SK-N-SH (cell line): ENCODE measurements around the gene AZIN2. TPM values are rescaled to one million over a fixed set of nuclear protein-coding genes. Genes with fewer than 3 reads are reported as not detected.

ENCODE experiments used
- CTCF ChIA-PET: fragments of 300-600, 350-600 bp; formaldehyde crosslinking; extraction: SDS; loops from one replicate; lab custom pipeline; 2021; lab: Yijun Ruan, JAX
- POLR2A ChIA-PET: fragments of 350-600 bp; sonication (Branson Sonifier 250); formaldehyde crosslinking; extraction: SDS; loops from one replicate; lab custom pipeline; 2020; ENCODE audit warnings: antibody characterized with exemption, inconsistent platforms; lab: Yijun Ruan, JAX
- DNase-seq: peaks from one replicate; pipeline ENCODE4 v3.0.0; 2012
- H2AFZ ChIP-seq: fragments of 200-600 bp; sonication (generic); 2 replicates; pipeline ENCODE4 v1.8.1; 2016; ENCODE audit warnings: antibody characterized with exemption, mild to moderate bottlenecking, low read depth
- H3F3A ChIP-seq: fragments of 200-600 bp; sonication (generic); replicated peaks from 2 replicates; pipeline ENCODE3; 2016; ENCODE audit warnings: antibody characterized with exemption, mild to moderate bottlenecking; ENCODE audit not compliant: insufficient read depth
- H3K27ac ChIP-seq, 2 experiments: fragments of 200-500 bp in 1 of 2; fragments of 200-600 bp in 1 of 2; sonication (Bioruptor generic) in 1 of 2; sonication (generic), shearing (Covaris generic) in 1 of 2; 2 replicates each; pipeline versions ENCODE4 v1.5.1 to v1.6.1; 2014 to 2016; ENCODE audit warnings: low read depth in 2 of 2, inconsistent platforms in 1 of 2, low read length in 1 of 2, mild to moderate bottlenecking in 1 of 2, mixed read lengths in 1 of 2
- H3K27me3 ChIP-seq: fragments of 200-600 bp; sonication (generic), shearing (Covaris generic); 2 replicates; pipeline ENCODE4 v1.6.1; 2016; ENCODE audit warnings: mixed run types; ENCODE audit not compliant: insufficient read depth
- H3K36me3 ChIP-seq, 2 experiments: fragments of 200-500 bp in 1 of 2; fragments of 200-600 bp in 1 of 2; sonication (Bioruptor generic) in 1 of 2; sonication (generic) in 1 of 2; replicated peaks in 1 of 2; 2 replicates each; pipeline versions ENCODE3 to v1.5.1; 2014 to 2016; ENCODE audit warnings: low read length in 1 of 2, mild to moderate bottlenecking in 1 of 2; ENCODE audit not compliant: insufficient read depth in 2 of 2, control insufficient read depth in 1 of 2
- H3K4me1 ChIP-seq, 2 experiments: fragments of 200-500 bp in 1 of 2; fragments of 200-600 bp in 1 of 2; sonication (Bioruptor generic) in 1 of 2; sonication (generic), shearing (Covaris generic) in 1 of 2; 2 replicates each; pipeline versions ENCODE4 v1.5.1 to v1.6.1; 2014 to 2016; ENCODE audit warnings: low read depth in 1 of 2, low read length in 1 of 2, mixed run types in 1 of 2; ENCODE audit not compliant: insufficient read depth in 2 of 2, control insufficient read depth in 1 of 2
- H3K4me2 ChIP-seq: fragments of 200-600 bp; sonication (generic), shearing (Covaris generic); 2 replicates; pipeline ENCODE4 v1.6.1; 2017; ENCODE audit warnings: mixed run types
- H3K4me3 ChIP-seq, 2 experiments: fragments of 200-500 bp in 1 of 2; fragments of 200-600 bp in 1 of 2; sonication (Bioruptor generic) in 1 of 2; sonication (generic), shearing (Covaris generic) in 1 of 2; 2 replicates each; pipeline versions ENCODE4 v1.5.1 to v1.8.1; 2014 to 2016; ENCODE audit warnings: low read depth in 2 of 2, inconsistent platforms in 1 of 2, low read length in 1 of 2, mild to moderate bottlenecking in 1 of 2, mixed read lengths in 1 of 2, moderate library complexity in 1 of 2
- H3K79me2 ChIP-seq: fragments of 200-600 bp; sonication (generic); 2 replicates; pipeline ENCODE4 v1.8.1; 2017; ENCODE audit warnings: mild to moderate bottlenecking; ENCODE audit not compliant: insufficient read depth
- H3K9ac ChIP-seq: fragments of 200-600 bp; sonication (generic); 2 replicates; pipeline ENCODE4 v1.6.1; 2017; ENCODE audit warnings: mixed run types
- H3K9me2 ChIP-seq: fragments of 200-600 bp; sonication (generic); 2 replicates; pipeline ENCODE4 v1.6.1; 2017; ENCODE audit warnings: mixed run types
- H3K9me3 ChIP-seq: fragments of 200-600 bp; sonication (generic); 2 replicates; pipeline ENCODE4 v1.6.1; 2017; ENCODE audit warnings: mixed run types, mild to moderate bottlenecking, moderate library complexity
- H4K20me1 ChIP-seq: fragments of 200-600 bp; sonication (generic); 2 replicates; pipeline ENCODE4 v1.6.1; 2017; ENCODE audit warnings: mild to moderate bottlenecking, mixed run types; ENCODE audit not compliant: insufficient read depth
- CHD2 ChIP-seq: fragments of 150-350 bp; IDR thresholded peaks from 2 replicates; pipeline ENCODE4 v1.6.1; 2018; ENCODE audit warnings: low read length; ENCODE audit not compliant: partially characterized antibody
- EZH2phosphoT487 ChIP-seq: fragments of 200-600 bp; sonication (generic); IDR thresholded peaks from 2 replicates; pipeline ENCODE4 v1.6.1; 2017; ENCODE audit warnings: low read depth, mixed run types, mild to moderate bottlenecking, antibody characterized with exemption, moderate library complexity, borderline replicate concordance
- FOSL2 ChIP-seq: IDR thresholded peaks from 2 replicates; pipeline ENCODE4 v1.4.0; 2012; ENCODE audit warnings: low read depth, mild to moderate bottlenecking, moderate library complexity, borderline replicate concordance
- FOXJ3 ChIP-seq: sonication (generic); formaldehyde crosslinking; IDR thresholded peaks from 2 replicates; pipeline ENCODE4 v1.5.1; 2020; ENCODE audit warnings: mild to moderate bottlenecking, missing genetic modification reagents
- FOXM1 ChIP-seq: IDR thresholded peaks from 2 replicates; pipeline ENCODE4 v1.4.0; 2012; ENCODE audit warnings: low read depth, mild to moderate bottlenecking
- JUND ChIP-seq: IDR thresholded peaks from 2 replicates; pipeline ENCODE4 v1.4.0; 2012
- MAX ChIP-seq: IDR thresholded peaks from 2 replicates; pipeline ENCODE4 v1.4.0; 2012; ENCODE audit warnings: low read depth
- MEF2A ChIP-seq: IDR thresholded peaks from 2 replicates; pipeline ENCODE4 v1.4.0; 2012; ENCODE audit warnings: low read depth, borderline replicate concordance
- NRF1 ChIP-seq: IDR thresholded peaks from 2 replicates; pipeline ENCODE4 v1.6.1; 2012; ENCODE audit warnings: low read depth, mild to moderate bottlenecking, low read length
- POLR2AphosphoS5 ChIP-seq: IDR thresholded peaks from 2 replicates; pipeline ENCODE4 v1.6.1; 2012; ENCODE audit warnings: low read depth, low read length
- RFX5 ChIP-seq: IDR thresholded peaks from 2 replicates; pipeline ENCODE4 v1.6.1; 2012; ENCODE audit warnings: mild to moderate bottlenecking, improper control_type of control experiment, low read length
- RXRA ChIP-seq: IDR thresholded peaks from 2 replicates; pipeline ENCODE4 v1.4.0; 2012; ENCODE audit warnings: low read depth, mild to moderate bottlenecking, borderline replicate concordance
- SMC3 ChIP-seq: IDR thresholded peaks from 2 replicates; pipeline ENCODE4 v1.6.1; 2012; ENCODE audit warnings: low read depth, low read length, improper control_type of control experiment
- TCF12 ChIP-seq: IDR thresholded peaks from 2 replicates; pipeline ENCODE4 v1.4.0; 2012
- USF1 ChIP-seq: IDR thresholded peaks from 2 replicates; pipeline ENCODE4 v1.4.0; 2012; ENCODE audit warnings: low read depth, borderline replicate concordance
- USF2 ChIP-seq: fragments of 150-350 bp; IDR thresholded peaks from 2 replicates; pipeline ENCODE4 v1.6.1; 2017; ENCODE audit warnings: antibody characterized with exemption, low read length, low read depth, borderline replicate concordance
- YY1 ChIP-seq: IDR thresholded peaks from 2 replicates; pipeline ENCODE4 v1.4.0; 2012; ENCODE audit warnings: low read depth, mild to moderate bottlenecking
- WGBS: methylation state at CpG from one replicate; pipeline ENCODE4 v1.1.6; 2017; ENCODE audit warnings: low lambda C conversion rate; 5-methylcytosine and 5-hydroxymethylcytosine counted together
- polyA plus RNA-seq, 3 experiments: library from polyadenylated mRNA; depleted of rRNA; stranded (reverse); fragments of >200 nt; gene quantifications; 2 replicates each; pipeline ENCODE4 v1.2.3, GENCODE V29; 2012
- TF ChIP-seq, protein P1 (sequence below): fragments of 150-350 bp; IDR thresholded peaks from 2 replicates; pipeline ENCODE4 v1.6.1; 2016; ENCODE audit warnings: mild to moderate bottlenecking, low read depth, low read length
- TF ChIP-seq, protein P2 (sequence below): IDR thresholded peaks from 2 replicates; pipeline ENCODE4; 2012

Gene AZIN2
- polyA plus RNA-seq, 1 of the 3 experiments (the other 2 are of a cell fraction) = 17.8 TPM

DNA sequence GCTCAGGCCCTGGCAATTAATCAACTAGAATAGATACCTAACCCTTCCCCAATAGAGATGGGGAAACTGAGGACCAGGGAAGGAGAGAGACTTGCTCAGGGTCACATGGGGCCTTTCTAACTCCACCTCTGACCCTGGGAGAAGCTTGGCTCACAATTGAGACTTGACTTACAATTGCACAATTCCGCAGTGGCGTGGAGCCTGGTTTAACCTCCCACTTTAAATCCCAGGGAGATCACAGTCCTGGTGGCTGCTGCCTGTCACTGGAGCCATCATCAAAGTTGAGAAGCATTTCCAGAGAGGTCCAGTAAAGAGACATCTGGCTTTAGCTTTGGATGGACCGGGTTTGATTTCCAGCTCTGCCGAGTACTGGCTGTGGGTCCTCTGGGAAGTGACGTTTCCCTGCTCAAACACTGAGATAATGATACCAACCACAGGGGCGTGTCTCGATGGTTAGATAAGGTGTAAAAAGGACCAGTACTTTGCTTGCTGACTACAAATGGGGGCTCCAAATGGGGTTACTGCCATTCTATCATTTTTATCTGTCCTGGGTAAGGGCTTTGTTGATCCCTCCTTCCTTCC lies 61.6 kb downstream of the AZIN2 start:
- no peak overlapping the region for H3K27ac ChIP-seq
- H3K27me3 ChIP-seq = no peaks in the 10 kb centered on the region
- H3K4me3 ChIP-seq = no peak overlapping the region
- no peak overlapping the region for H3K4me2 ChIP-seq
- no peaks in the 10 kb centered on the region for H3K9me2 ChIP-seq
- H4K20me1 ChIP-seq = no peaks in the 10 kb centered on the region
- 90% methylated on average over 7 of the region's 7 CpGs for WGBS
- DNase-seq = no peak
- H3K79me2 ChIP-seq = no peaks in the 10 kb centered on the region
- H2AFZ ChIP-seq = no peak overlapping the region
- CTCF ChIA-PET = interaction anchor here (1.4 to 2.6 kb wide), 2 partner anchors 15 to 56 kb away, joined by 4 to 19 read pairs; no protein-coding TSS in a partner anchor
- H3K36me3 ChIP-seq = peaks cover 0 to 20% of the 10 kb centered on the region in 2 experiments
- TF ChIP-seq CHD2 = no peak
- TF ChIP-seq TCF12 = no peak
- TF ChIP-seq NRF1 = no peak
- TF ChIP-seq USF2 = no peak
- no peak for TF ChIP-seq FOXJ3
- no peak for TF ChIP-seq EZH2phosphoT487
- TF ChIP-seq MAX = no peak
- TF ChIP-seq JUND = no peak
- TF ChIP-seq SMC3 = no peak
- no peak for TF ChIP-seq FOSL2
- no peaks in the 10 kb centered on the region for H3K9me3 ChIP-seq
- no peak overlapping the region for H3K9ac ChIP-seq
- no peaks in the 10 kb centered on the region for H3F3A ChIP-seq
- POLR2A ChIA-PET = interaction anchor here (1.8 kb wide), 1 partner anchor 16 kb away, joined by 8 read pairs; no protein-coding TSS in a partner anchor
- peaks cover 10 to 31% of the 10 kb centered on the region in 2 experiments; a peak in 2 of 4 replicates for H3K4me1 ChIP-seq

DNA sequence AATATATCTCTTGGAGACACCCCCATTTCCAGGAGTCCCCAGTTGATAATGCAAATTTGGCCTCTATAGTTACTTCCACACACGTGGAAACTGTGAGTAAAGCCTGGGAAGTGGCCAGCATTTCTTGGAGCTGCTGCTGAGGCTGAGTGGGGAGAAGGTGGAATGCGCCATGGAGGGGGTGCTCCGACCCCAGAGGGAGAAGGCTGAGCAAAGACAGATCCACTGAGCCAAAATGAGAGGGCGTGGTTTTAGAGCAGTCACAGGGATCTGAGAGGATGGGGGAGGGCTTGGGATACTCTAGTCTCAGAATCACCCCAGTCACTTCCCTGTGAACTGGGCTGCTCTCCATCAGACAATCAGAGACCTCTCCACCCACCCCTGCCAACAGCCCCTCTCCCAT lies 62.2 kb downstream of the AZIN2 start:
- H3K9me3 ChIP-seq = no peaks in the 10 kb centered on the region
- no peak for DNase-seq
- H3K4me1 ChIP-seq = peaks cover 10 to 26% of the 10 kb centered on the region in 2 experiments; a peak in 2 of 4 replicates
- no peak overlapping the region for H3K4me3 ChIP-seq
- H3F3A ChIP-seq = no peaks in the 10 kb centered on the region
- H4K20me1 ChIP-seq = no peaks in the 10 kb centered on the region
- POLR2A ChIA-PET = no interaction called here
- H3K27ac ChIP-seq = no peak overlapping the region
- TF ChIP-seq FOXJ3 (no peak), FOXM1 (no peak), MAX (no peak), USF1 (no peak), YY1 (no peak), RFX5 (no peak), TCF12 (no peak), SMC3 (no peak), POLR2AphosphoS5 (no peak), MEF2A (no peak), RXRA (no peak), USF2 (no peak)
- TF ChIP-seq, protein P1, sequence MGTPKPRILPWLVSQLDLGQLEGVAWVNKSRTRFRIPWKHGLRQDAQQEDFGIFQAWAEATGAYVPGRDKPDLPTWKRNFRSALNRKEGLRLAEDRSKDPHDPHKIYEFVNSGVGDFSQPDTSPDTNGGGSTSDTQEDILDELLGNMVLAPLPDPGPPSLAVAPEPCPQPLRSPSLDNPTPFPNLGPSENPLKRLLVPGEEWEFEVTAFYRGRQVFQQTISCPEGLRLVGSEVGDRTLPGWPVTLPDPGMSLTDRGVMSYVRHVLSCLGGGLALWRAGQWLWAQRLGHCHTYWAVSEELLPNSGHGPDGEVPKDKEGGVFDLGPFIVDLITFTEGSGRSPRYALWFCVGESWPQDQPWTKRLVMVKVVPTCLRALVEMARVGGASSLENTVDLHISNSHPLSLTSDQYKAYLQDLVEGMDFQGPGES = no peak
- TF ChIP-seq, protein P2, sequence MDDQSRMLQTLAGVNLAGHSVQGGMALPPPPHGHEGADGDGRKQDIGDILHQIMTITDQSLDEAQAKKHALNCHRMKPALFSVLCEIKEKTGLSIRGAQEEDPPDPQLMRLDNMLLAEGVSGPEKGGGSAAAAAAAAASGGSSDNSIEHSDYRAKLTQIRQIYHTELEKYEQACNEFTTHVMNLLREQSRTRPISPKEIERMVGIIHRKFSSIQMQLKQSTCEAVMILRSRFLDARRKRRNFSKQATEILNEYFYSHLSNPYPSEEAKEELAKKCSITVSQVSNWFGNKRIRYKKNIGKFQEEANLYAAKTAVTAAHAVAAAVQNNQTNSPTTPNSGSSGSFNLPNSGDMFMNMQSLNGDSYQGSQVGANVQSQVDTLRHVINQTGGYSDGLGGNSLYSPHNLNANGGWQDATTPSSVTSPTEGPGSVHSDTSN = no peak
- no peaks in the 10 kb centered on the region for H3K27me3 ChIP-seq
- H3K9me2 ChIP-seq = no peaks in the 10 kb centered on the region
- H2AFZ ChIP-seq = no peak overlapping the region
- H3K9ac ChIP-seq = no peak overlapping the region
- H3K36me3 ChIP-seq = peaks cover 0 to 20% of the 10 kb centered on the region in 2 experiments
- H3K79me2 ChIP-seq = no peaks in the 10 kb centered on the region
- CTCF ChIA-PET = interaction anchor here (2.6 kb wide), 1 partner anchor 16 kb away, joined by 19 read pairs; no protein-coding TSS in a partner anchor
- H3K4me2 ChIP-seq = peak overlapping the region; percentile 38; the same call in 1 of the 2 replicates
- 65% methylated on average over 4 of the region's 4 CpGs for WGBS
